HEK293 (cell line): ENCODE data around the gene FAM216A.
"Not testable (repeated sequence)": the region's sequence is repeated elsewhere in the genome, so short reads cannot be mapped to it uniquely, and the experiment has no call there.

ENCODE experiments used
- CTCF ChIA-PET: fragments of 350-600 bp; formaldehyde crosslinking; extraction: SDS; loops from one replicate; lab custom pipeline; 2021; ENCODE audit warnings: antibody characterized with exemption; lab: Yijun Ruan, JAX
- POLR2A ChIA-PET: fragments of 300-600 bp; formaldehyde crosslinking; extraction: SDS; loops from one replicate; lab custom pipeline; 2020; ENCODE audit warnings: antibody characterized with exemption, inconsistent platforms; lab: Yijun Ruan, JAX
- H3K27ac ChIP-seq: fragments of 200-500 bp; sonication (Bioruptor generic); 2 replicates; pipeline ENCODE4 v1.5.1; 2014; ENCODE audit warnings: low read depth, low read length, control low read depth, inconsistent platforms; ENCODE audit errors: extremely low read depth
- H3K36me3 ChIP-seq, 2 experiments: fragments of 200-500 bp in 1 of 2; sonication (Bioruptor generic) in 1 of 2; 1 replicate in 1 of 2; 2 replicates in 1 of 2; pipeline ENCODE4 v1.5.1; 2014 to 2017; ENCODE audit warnings: inconsistent platforms in 2 of 2, low read length in 2 of 2; ENCODE audit not compliant: control insufficient read depth in 2 of 2, insufficient read depth in 1 of 2
- H3K4me1 ChIP-seq: fragments of 200-500 bp; sonication (Bioruptor generic); 2 replicates; pipeline ENCODE4 v1.5.1; 2014; ENCODE audit warnings: mild to moderate bottlenecking, low read length, inconsistent platforms; ENCODE audit not compliant: control insufficient read depth, insufficient read depth
- H3K4me3 ChIP-seq: 2 replicates; pipeline ENCODE4 v1.5.1; 2011; ENCODE audit warnings: low read depth, mild to moderate bottlenecking, control low read depth, low read length, moderate library complexity
- H3K9me3 ChIP-seq: fragments of 200-500 bp; sonication (Bioruptor generic); 2 replicates; pipeline ENCODE4 v1.5.1; 2014; ENCODE audit warnings: low read depth, low read length, inconsistent platforms; ENCODE audit not compliant: control insufficient read depth, insufficient read depth
- BCL11B ChIP-seq: fragments of 450-650 bp; formaldehyde crosslinking; IDR thresholded peaks from 2 replicates; pipeline ENCODE4 v1.5.1; 2016; ENCODE audit warnings: low read depth, missing biosample characterization, missing genetic modification characterization
- IKZF3 ChIP-seq: fragments of 450-650 bp; IDR thresholded peaks from 2 replicates; pipeline ENCODE4 v1.5.0; 2018; ENCODE audit warnings: missing biosample characterization, mild to moderate bottlenecking, missing genetic modification characterization, moderate library complexity
- KLF9 ChIP-seq: fragments of 450-650 bp; formaldehyde crosslinking; IDR thresholded peaks from 2 replicates; pipeline ENCODE4 v1.5.1; 2016; ENCODE audit warnings: missing biosample characterization, missing genetic modification characterization, low read depth
- SCRT1 ChIP-seq: fragments of 450-650 bp; formaldehyde crosslinking; IDR thresholded peaks from 2 replicates; pipeline ENCODE4 v1.5.1; 2016; ENCODE audit warnings: missing biosample characterization, missing genetic modification characterization, borderline replicate concordance
- SCRT2 ChIP-seq: fragments of 450-650 bp; formaldehyde crosslinking; IDR thresholded peaks from 2 replicates; pipeline ENCODE4 v1.5.1; 2016; ENCODE audit warnings: missing biosample characterization, missing genetic modification characterization
- ZBTB1 ChIP-seq: fragments of 450-650 bp; formaldehyde crosslinking; IDR thresholded peaks from 2 replicates; pipeline ENCODE4 v1.5.1; 2016; ENCODE audit warnings: missing biosample characterization, missing genetic modification characterization
- ZBTB20 ChIP-seq: fragments of 450-650 bp; formaldehyde crosslinking; IDR thresholded peaks from 2 replicates; pipeline ENCODE4 v1.5.1; 2016; ENCODE audit warnings: missing biosample characterization, missing genetic modification characterization
- ZBTB8A ChIP-seq: fragments of 450-650 bp; formaldehyde crosslinking; IDR thresholded peaks from 2 replicates; pipeline ENCODE4 v1.5.1; 2016; ENCODE audit warnings: missing biosample characterization, missing genetic modification characterization
- ZNF341 ChIP-seq: fragments of 450-650 bp; formaldehyde crosslinking; IDR thresholded peaks from 2 replicates; pipeline ENCODE4; 2016; ENCODE audit warnings: low read depth, missing biosample characterization, missing genetic modification characterization
- ZNF404 ChIP-seq: fragments of 450-650 bp; formaldehyde crosslinking; IDR thresholded peaks from 2 replicates; pipeline ENCODE4 v1.5.1; 2017; ENCODE audit warnings: missing biosample characterization, missing genetic modification characterization

Gene FAM216A

GRCh38 chr12:110453569-110454296 lies 14.9 kb upstream of the FAM216A start:
- POLR2A ChIA-PET, result no interaction called here
- H3K27ac ChIP-seq, result no peak overlapping the region
- no peaks in the 10 kb centered on the region for H3K4me1 ChIP-seq
- no peaks in the 10 kb centered on the region for H3K9me3 ChIP-seq
- TF ChIP-seq KLF9 (tag by site-specific recombination), result no peak
- no peak for TF ChIP-seq ZBTB1 (tag by site-specific recombination)
- no peak for TF ChIP-seq ZBTB8A (tag by site-specific recombination)
- TF ChIP-seq, all 188 proteins: peak for 0
- CTCF ChIA-PET, result interaction anchor here (0.7 to 2.3 kb wide), 3 partner anchors 14 to 399 kb away, joined by 3 to 14 read pairs (median 3); partner anchors contain the start of genes FAM216A and GPN3
- Histone ChIP-seq H3K4me3 (no peak overlapping the region), H3K36me3 (peaks cover 35 to 55% of the 10 kb centered on the region in 2 experiments)

- TF ChIP-seq ZNF404 (tag by site-specific recombination) (no peak), IKZF3 (no peak)
- Histone ChIP-seq H3K27ac (no peak overlapping the region), H3K9me3 (no peaks in the 10 kb centered on the region), H3K36me3 (peaks cover 50 to 71% of the 10 kb centered on the region in 2 experiments; a peak in 2 of 3 replicates), H3K4me1 (no peaks in the 10 kb centered on the region), H3K4me3 (no peak overlapping the region)
- CTCF ChIA-PET, result interaction anchor here (0.6 to 2.5 kb wide), 6 partner anchors 8 to 690 kb away, joined by 3 to 12 read pairs (median 4); partner anchors contain the start of gene ARPC3
- POLR2A ChIA-PET, result interaction anchor here (4.0 kb wide), 1 partner anchor 10 kb away, joined by 13 read pairs; the partner anchor contains the start of genes FAM216A and GPN3
These were observed 9.9 kb upstream of the FAM216A start for GRCh38 chr12:110458756-110459155.

- H3K9me3 ChIP-seq, H3K4me1 ChIP-seq, H3K27ac ChIP-seq, POLR2A ChIA-PET, H3K4me3 ChIP-seq: not testable (repeated sequence)
- peaks cover 48 to 70% of the 10 kb centered on the region in 2 experiments; a peak in 2 of 3 replicates for H3K36me3 ChIP-seq
- CTCF ChIA-PET, result interaction anchor here (0.6 to 0.7 kb wide), 3 partner anchors 115 to 811 kb away, joined by 3 read pairs; no protein-coding TSS in a partner anchor
These were observed 7.5 kb upstream of the FAM216A start for GRCh38 chr12:110461189-110461588.

- Histone ChIP-seq H3K27ac (no peak overlapping the region), H3K36me3 (peaks cover 26 to 42% of the 10 kb centered on the region in 2 experiments; a peak in 2 of 3 replicates), H3K4me3 (no peak overlapping the region), H3K9me3 (no peaks in the 10 kb centered on the region), H3K4me1 (peaks cover 5% of the 10 kb centered on the region; the same call in 1 of the 2 replicates)
- POLR2A ChIA-PET, result no interaction called here
- no peak for TF ChIP-seq ZNF341 (tag by site-specific recombination)
- TF ChIP-seq SCRT2 (tag by site-specific recombination), result peak; percentile 79
- no peak for TF ChIP-seq ZBTB20 (tag by site-specific recombination)
- no peak for TF ChIP-seq BCL11B (tag by site-specific recombination)
- peak; percentile 53; the same call in 1 of the 2 replicates for TF ChIP-seq SCRT1 (tag by site-specific recombination)
- CTCF ChIA-PET, result interaction anchor here (1.8 kb wide), 1 partner anchor 15 kb away, joined by 10 read pairs; the partner anchor contains the start of gene ARPC3
These were observed 3.6 kb upstream of the FAM216A start for GRCh38 chr12:110465024-110465423.

- H3K4me1 ChIP-seq, POLR2A ChIA-PET, H3K4me3 ChIP-seq, H3K27ac ChIP-seq, H3K9me3 ChIP-seq: not testable (repeated sequence)
- CTCF ChIA-PET, result interaction anchor here (0.6 to 1.3 kb wide), 4 partner anchors 9 to 114 kb away, joined by 3 to 10 read pairs (median 6); partner anchors contain the start of gene ARPC3
- H3K36me3 ChIP-seq, result peaks cover 26 to 37% of the 10 kb centered on the region in 2 experiments; a peak in 2 of 3 replicates
These were observed 2.9 kb upstream of the FAM216A start for GRCh38 chr12:110465765-110466164.
